K562 (cell line): ENCODE results near the gene PCK2. TPM values are rescaled to one million over a fixed set of nuclear protein-coding genes. Genes with fewer than 3 reads are reported as not detected.

Source experiments
- BCLAF1 ChIP-seq, 2 experiments: fragments of 450-650 bp in 1 of 2; IDR thresholded peaks; 2 replicates each; pipeline ENCODE4 v1.6.1; 2011 to 2017; ENCODE audit warnings: low read depth in 2 of 2, antibody characterized with exemption in 1 of 2, borderline replicate concordance in 1 of 2, low read length in 1 of 2, mild to moderate bottlenecking in 1 of 2, mixed read lengths in 1 of 2; ENCODE audit not compliant: control insufficient read depth in 1 of 2
- CHAMP1 ChIP-seq: fragments of 450-650 bp; IDR thresholded peaks from 2 replicates; pipeline ENCODE4 v1.6.1; 2016; ENCODE audit warnings: mild to moderate bottlenecking
- KDM4B ChIP-seq, 2 experiments: fragments of 450-650 bp in 1 of 2; sonication (generic) in 1 of 2; IDR thresholded peaks; 2 replicates each; pipeline ENCODE4 v1.6.1; 2016 to 2017; ENCODE audit warnings: borderline replicate concordance in 2 of 2, antibody characterized with exemption in 1 of 2, low read depth in 1 of 2, mild to moderate bottlenecking in 1 of 2
- MYBL2 ChIP-seq, 2 experiments: fragments of 450-650 bp in 1 of 2; sonication (generic) in 1 of 2; formaldehyde crosslinking in 1 of 2; IDR thresholded peaks; 2 replicates each; pipeline versions ENCODE4 v1.6.1 to v1.8.1; 2017 to 2022; ENCODE audit warnings: borderline replicate concordance in 1 of 2, inconsistent platforms in 1 of 2, low read depth in 1 of 2, mild to moderate bottlenecking in 1 of 2, missing genetic modification reagents in 1 of 2, moderate library complexity in 1 of 2
- PKNOX1 ChIP-seq: fragments of 450-650 bp; IDR thresholded peaks from 2 replicates; pipeline ENCODE4 v1.6.1; 2016
- XRCC4 ChIP-seq: IDR thresholded peaks from one replicate; pipeline ENCODE4 v1.6.1; 2011; ENCODE audit not compliant: insufficient read depth, insufficient read length; ENCODE audit errors: extremely low read depth
- ZNF232 ChIP-seq: sonication (generic); formaldehyde crosslinking; IDR thresholded peaks from 2 replicates; pipeline ENCODE4 v1.8.0; 2022; ENCODE audit warnings: mild to moderate bottlenecking, missing genetic modification reagents
- ZNF655 ChIP-seq: fragments of 250-450 bp; sonication (Bioruptor Pico); IDR thresholded peaks from 2 replicates; pipeline ENCODE4 v1.5.0; 2021
- polyA plus RNA-seq, 8 experiments: library from polyadenylated mRNA; depleted of rRNA in 4 of 8; stranded (reverse) in 5 of 8; unstranded in 3 of 8; fragments of >200 nt; fragmentation: Nextera tagmentation in 2 of 8; fragmentation: Illumina TruSeq in 1 of 8; extraction: Ambion mirVana in 2 of 8; extraction: Trizol in 1 of 8; gene quantifications; 2 replicates each; pipeline versions ENCODE4 v1.2.1 to v1.2.3, GENCODE V29; 2011 to 2014; ENCODE audit warnings: inconsistent platforms in 1 of 8, missing spikeins in 1 of 8
- total RNA-seq, 7 experiments: library from RNA; depleted of rRNA in 6 of 7; stranded (reverse); fragments of >200 nt in 6 of 7; fragmentation: Illumina TruSeq in 2 of 7; extraction: Trizol in 2 of 7; gene quantifications; 2 replicates each; pipeline versions ENCODE4 v1.2.1 to v1.2.3, GENCODE V29; 2011 to 2021; ENCODE audit warnings: low replicate concordance in 1 of 7

Gene PCK2
- total and polyA plus RNA-seq, 9 of the 15 experiments (the other 6 are each of a cell fraction or from before 2014, with no cell fraction given) = 3.3 to 60.9 (median 30.4) TPM

GRCh38 chr14:24054646-24055045, 39.5 kb upstream of the PCK2 start (continued):
- TF ChIP-seq MYBL2 (IDR thresholded peaks at IDR 0.05; ENCODE audit: low read depth) = no peak
- no peak for TF ChIP-seq MYBL2 (CRISPR knock-in tag; IDR thresholded peaks at IDR 0.05; ENCODE audit: borderline replicate concordance)
- TF ChIP-seq KDM4B (IDR thresholded peaks at IDR 0.05; ENCODE audit: borderline replicate concordance in 2 of 2, low read depth in 1 of 2) = no peak
- TF ChIP-seq XRCC4 = no peak
- no peak for TF ChIP-seq CHAMP1
- no peak for TF ChIP-seq BCLAF1 (IDR thresholded peaks at IDR 0.05; ENCODE audit: borderline replicate concordance in 1 of 2, control insufficient read depth in 1 of 2, low read depth in 2 of 2, low read length in 1 of 2)
- TF ChIP-seq PKNOX1 = no peak
- no peak for TF ChIP-seq ZNF655 (CRISPR knock-in tag)
- no peak for TF ChIP-seq ZNF232 (CRISPR knock-in tag)
